ENCODE data around the gene POLK.
A peak's percentile ranks its signal among the peaks of the same experiment; 100 is the strongest.

The POLK gene

DNA sequence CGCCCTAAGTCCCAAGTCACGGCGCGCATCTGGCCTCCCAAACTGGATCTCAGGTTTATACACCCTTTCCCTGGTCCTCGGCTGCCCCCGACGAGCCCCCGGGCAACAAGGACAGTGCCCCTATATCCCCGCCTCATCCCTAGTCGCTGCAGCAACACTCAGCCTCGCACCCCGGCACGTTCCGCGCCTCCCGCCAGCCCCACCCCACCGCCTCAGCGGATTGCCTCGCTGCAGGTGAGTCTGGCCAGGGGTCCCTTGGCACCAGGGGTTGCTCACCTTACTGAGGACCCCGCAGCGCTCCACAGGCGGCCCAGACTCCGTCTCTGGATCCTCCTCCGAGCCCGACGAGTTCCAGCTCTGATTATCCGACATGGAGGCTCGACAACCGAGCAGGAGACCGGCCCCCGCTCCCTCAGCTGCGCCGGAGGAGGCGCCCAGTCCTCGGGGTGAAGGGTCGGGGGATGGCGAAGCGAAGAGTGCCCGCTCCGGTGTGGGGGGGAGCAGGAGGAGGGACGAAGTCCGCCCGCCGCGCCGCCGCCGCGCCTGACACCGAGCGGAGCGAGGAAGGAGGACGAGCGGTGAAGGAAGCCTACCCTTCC lies 756 bp upstream of the POLK start:
- DNase-seq: peak; percentile 16

DNA sequence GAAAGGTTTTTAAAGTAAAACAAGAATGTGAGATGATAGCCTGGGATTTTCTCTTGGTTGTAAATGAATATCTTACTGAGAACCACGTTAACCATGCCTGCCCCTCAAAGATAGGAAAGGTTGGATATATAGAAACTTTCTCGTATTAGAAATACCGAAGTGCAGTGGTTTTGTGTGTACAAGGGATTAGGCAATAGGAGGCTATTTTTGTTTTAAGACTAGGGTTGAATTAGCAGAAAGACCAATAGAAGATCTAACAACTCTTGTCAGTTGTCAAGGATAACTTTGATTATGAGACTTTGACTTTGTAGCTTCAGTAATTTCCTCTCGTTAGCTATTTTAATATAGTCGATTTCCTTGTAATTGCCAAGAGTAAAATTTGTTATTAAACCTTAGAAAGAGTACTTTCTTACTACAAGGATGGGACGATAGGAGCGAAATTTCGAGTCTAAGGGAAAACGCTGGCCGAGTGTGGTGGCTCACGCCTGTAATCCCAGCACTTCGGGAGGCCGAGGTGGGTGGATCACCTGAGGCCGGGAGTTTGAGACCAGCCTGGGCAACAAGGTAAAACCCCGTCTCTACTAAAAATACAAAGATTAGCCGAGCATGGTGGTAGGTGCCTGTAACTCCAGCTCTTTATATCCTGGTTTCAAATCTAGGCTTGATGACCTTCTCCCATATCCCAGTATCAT lies 838 bp downstream of the POLK start:
- DNase-seq: no peak

DNA sequence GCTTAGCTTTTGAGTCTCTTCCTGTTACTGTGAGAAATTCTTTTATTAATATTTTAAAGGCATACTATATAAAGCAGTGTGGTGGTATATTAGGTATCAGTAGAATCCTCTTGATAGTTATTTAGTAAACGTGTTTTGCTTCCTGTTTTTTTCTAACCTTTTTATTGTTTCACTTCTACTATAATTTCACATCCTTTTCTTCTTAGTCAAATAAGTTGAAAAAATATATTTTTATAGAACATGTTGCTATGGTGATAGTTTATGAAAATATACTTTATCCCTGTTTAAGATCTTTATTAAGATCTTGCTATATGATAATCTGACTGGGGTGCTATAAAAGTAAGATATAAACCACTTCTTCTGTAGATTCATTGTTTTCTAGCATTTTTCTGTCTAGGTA lies 2.1 kb downstream of the POLK start:
- DNase-seq: no peak

DNA sequence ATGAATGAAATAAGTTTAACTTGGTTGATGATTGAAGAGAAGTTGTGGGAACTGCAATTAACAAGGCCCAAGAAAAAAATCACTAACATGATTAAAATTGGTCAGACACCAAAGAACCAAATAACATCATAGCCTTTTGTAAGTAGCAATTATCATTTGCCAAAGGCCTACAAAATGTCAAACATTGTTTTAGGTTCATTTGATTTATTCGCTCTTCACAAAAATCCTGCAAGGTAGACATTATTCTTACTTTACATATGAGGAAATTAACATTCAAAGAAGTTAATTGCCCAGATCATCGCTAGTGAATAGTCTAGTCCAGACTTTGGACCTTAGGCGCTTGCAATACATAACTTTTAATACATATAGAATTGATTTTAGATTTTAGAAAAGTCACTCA lies 2.6 kb downstream of the POLK start:
- DNase-seq: no peak

DNA sequence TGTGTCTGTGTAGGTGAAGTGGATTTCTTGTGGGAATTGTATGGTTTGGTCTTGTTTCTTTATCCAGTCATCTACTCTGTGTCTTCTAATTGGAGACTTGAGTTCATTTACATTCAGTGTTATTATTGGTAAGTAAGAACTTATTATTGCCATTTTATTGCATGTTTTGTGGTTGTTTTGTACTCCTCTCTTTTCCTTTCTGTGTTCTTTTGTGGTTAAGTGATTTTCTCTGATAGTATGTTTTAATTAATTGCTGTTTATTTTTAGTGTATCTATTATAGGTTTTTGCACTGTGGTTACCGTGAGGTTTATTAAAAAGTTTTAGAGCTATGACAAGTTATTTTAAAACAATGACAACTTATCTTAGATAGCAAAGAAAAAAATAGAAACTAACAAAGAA lies 8.1 kb downstream of the POLK start:
- no peak for DNase-seq

DNA sequence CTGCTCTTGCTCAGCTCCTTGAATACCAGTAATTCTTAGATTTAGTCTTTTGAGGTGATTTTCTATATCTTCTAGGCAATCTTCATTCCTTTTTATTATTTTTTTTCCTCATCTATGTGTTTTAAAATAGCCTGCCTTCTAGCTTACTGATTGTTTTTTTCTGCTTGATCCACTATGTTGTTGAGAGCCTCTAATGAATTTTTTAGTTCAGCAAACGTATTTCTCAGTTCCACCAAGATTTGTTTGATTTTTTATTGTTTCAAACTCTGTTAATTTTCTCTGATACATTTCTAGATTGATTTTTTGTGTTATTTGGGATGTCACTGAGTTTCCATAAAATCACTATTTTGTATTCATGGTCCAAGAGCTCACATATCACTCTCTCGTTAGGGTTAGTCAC lies 9.5 kb downstream of the POLK start:
- no peak for DNase-seq

DNA sequence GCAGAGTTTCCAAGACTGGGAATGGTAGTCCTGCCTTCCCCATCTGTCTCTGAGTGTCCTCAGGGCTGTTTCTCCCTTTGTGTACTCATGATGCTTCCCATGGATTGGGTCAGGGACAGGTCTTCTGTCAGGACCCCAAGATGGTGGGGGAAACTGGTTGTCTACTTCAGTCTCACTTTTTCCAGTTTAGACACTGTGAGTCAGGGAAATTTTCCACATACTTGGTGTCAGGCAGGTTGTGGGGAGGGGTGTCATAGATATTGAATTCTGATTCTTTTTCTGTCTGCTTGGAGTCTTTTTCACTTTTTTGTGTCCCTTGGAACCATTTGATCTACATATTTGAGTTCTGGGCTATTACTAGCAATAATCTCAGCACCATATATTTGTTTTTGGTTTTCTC lies 10.3 kb downstream of the POLK start:
- peak; percentile 33 for DNase-seq

DNA sequence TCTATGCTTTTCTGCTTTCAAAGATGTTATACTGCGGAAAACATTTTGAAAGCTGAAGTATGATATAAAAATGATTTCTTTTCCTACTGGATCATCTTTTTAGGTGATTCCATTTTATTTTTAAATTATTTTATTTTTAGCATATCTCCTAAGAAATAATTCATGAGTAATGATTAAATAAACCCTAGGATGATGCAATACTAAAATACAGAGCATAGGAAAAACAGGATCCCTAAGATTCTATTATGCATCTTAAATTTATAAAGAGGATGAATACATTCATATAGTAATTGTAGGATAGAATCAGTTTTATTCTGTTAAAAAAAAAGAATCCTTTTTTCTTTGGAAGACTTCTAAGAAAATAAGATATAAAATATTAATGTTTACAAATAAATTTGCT lies 10.9 kb downstream of the POLK start:
- no peak for DNase-seq

DNA sequence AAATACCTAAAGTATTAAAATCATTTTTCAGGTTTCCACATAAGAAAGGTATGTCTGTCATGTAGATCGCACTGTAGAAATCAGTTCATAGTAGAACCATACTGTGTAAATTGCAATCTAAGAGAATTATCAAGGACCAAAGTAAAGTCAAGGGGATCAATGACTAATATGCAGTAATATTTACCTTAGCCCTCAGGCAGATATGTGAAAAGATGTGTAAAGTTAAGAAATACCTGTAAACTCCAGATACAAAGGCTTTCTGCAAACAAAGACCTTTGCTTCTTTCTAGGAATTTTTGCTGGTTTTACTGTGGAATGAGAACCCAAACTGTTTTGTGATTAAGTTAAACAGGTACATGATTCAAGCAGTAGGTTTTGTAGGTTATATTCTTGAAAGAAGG lies 11.6 kb downstream of the POLK start:
- DNase-seq: no peak

DNA sequence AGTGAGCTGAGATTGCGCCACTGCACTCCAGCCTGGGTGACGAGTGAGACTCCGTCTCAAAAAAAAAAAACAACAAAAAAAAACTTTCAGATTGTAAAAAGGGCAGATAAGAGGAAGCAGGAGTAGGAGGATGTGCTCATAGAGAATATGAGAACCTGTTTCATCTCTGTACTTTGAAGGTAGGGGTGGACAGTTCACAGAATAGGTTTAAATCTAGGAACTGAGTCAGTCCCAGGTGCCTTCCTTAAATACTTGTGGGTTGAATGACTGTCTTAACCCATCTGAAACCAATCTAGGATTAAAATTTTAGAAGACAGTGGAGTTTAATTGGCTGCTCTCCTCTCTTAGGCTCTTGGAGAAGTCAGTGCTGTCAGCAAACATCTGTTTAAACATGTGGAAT lies 12.4 kb downstream of the POLK start:
- DNase-seq: peak; percentile 54

DNA sequence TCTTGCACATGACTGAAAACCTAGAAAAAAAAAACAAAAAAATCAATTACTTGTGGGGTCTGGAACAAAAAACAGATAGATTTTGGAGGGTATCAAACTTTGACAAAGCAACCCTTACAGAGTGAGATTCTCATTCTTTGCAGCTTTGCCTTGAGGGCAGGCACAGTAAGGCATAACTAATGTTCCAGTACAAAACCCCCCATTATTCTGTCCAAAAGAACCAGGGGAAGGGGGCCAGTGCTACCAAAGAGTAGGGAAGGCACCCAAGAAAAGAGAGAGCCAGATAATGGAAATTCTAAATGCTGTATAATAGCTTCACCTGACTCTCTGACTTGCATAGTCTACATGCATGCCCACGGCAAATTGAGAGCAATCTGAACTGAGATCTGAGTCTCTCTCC lies 12.9 kb downstream of the POLK start:
- DNase-seq: no peak

DNA sequence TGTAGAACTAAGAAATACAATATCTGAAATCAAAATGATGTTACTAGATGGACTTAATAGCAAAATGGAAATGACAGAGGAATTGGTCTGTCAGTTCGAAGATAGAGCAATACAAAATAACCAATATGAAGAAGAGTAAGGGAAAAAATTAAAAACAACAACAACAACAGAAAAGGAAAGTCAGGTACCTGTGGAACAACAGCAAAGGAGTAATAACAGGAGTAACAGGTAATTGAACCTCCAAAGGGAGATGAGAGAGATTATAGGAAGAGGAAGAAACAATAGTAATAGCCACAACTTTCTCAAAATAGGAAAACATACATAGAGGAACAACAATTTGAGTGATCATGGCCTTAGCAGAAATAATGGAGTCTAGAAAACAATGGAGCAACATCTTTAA lies 13.7 kb downstream of the POLK start:
- DNase-seq: no peak

DNA sequence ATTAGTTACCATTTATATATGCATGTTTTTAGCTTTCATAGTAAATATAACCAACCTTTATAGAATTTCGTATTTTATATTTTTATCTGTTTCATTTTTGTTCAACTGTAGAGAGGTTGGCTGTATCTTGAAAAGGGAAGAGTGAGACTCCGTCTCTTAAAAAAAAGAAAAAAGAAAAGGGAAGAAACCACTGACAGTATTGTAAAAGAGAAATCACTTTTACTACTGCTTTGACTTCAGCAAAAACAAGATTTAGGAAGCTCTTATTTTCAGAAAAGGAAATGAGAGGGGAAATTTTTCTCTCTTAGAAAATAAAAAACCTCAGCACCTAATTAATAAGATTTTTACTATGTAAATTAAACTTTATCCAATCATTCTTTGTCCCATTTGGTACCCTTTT lies 14.4 kb downstream of the POLK start:
- DNase-seq: no peak

DNA sequence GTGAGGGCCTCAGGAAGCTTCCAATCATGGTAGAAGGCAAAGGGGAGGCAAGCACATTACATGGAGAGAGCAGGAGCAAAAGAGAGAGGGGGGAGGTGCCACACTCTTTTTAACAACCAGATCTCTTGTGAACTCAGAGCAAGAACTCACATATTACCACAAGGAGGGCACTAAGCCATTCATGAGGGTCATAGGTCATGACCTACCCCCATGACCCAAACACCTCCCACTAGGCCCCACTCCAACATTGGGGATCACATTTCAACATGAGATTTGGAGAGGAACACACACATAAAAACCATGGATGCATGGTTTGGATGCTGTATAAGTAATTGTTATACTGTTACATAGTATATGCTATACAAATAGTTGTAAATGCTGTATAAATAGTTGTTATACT lies 17.5 kb downstream of the POLK start:
- no peak for DNase-seq

DNA sequence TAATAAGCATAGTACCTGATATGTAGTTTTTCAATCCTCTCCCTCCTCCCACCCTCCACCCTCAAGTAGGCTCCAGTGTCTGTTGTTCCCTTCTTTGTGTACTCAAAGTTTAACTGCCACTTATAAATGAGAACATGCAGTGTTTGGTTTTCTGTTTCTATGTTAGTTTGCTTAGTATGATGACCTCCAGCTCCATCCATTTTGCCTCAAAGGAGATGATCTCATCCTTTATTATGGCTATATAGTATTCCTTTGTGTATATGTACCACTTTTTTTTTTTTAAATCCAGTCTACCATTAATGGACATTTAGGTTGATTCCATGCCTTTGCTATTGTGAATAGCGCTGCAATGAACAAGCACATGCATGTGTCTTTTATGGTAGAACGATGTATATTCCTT lies 20.5 kb downstream of the POLK start:
- no peak for DNase-seq

DNA sequence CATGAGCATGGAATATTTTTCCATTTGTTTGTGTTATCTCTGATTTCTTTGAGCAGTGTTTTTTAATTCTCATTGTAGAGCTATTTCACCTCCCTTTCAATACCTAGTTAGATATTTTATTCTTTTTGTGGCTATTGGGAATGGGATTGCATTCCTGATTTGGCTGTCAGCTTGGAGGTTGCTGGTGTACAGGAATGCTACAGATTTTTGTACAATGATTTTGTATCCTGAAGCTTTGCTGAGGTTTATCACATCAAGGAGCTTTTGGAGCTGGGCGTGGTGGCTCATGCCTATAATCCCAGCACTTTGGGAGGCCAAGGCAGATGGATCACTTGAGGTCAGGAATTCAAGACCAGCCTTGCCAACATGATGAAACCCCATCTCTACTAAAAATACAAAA lies 22.0 kb downstream of the POLK start:
- peak; percentile 89 for DNase-seq

DNA sequence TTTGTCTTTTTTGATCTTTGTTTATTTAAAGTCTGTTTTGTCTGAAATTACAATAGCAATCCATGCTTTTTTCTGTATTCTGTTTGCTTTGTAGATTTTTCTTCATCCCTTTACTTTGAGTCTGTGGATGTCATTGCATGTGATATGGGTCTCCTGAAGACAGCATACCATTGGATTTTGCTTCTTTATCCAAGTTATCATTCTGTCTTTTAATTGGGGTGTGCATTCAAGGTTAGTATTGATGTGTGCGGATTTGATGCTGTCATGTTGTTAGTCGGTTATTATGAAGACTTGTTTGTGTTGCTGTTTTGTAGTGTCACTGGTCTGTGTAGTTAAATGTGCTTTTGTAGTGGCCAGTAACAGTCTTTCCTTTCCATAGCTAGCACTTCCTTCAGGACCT lies 23.0 kb downstream of the POLK start:
- DNase-seq: no peak

DNA sequence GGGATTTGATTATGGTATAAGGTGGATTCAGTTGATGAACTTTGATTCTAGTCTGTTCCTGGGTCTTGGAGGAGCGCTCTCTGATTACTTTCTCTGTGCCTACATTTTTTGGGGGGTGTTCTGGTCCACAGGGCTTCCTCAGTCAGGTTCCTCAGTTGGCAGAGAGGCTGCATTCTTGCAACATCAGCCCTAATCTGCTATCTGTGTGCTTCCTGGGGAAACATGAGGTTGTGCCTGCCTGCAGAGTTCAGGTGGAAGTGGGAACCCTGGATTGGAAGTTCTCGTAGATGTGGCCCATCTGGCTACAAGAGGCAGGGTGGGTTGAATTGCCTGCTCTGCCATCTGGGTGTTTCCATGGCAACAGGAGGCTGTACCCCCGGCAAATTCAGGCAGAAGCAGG lies 24.5 kb downstream of the POLK start:
- no peak for DNase-seq

DNA sequence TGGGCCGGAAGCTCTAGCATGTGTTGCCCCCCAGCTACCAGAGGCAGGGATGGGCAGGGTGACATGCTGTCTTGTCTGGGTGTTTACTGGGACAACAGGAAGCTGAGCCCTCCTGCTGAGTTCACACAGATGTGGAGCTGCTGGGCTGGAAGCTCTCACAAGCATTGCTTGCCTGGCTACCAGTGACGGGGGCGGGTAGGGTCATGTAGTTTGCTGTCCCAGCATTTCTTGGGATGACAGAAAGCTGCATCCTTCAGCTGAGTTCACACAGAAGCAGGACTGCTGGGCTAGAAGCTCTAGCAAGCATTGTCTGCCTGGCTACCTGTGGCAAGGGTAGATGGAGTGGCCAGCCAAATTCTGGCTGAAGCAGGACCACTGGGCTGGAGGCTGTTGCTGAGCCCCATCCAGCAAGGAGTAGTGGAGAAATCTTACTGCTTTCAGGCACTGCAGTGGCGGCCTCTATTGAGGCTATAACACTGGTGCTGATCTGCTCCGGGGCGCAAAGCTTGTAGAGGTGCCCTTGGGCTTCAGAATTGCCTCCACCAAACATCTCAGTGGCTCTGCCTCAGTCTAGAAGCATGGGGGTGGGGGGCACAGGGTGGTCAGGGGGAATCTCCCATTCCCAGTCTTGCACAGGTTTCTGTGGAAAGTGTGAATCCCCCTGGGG lies 25.1 kb downstream of the POLK start:
- DNase-seq: no peak

DNA sequence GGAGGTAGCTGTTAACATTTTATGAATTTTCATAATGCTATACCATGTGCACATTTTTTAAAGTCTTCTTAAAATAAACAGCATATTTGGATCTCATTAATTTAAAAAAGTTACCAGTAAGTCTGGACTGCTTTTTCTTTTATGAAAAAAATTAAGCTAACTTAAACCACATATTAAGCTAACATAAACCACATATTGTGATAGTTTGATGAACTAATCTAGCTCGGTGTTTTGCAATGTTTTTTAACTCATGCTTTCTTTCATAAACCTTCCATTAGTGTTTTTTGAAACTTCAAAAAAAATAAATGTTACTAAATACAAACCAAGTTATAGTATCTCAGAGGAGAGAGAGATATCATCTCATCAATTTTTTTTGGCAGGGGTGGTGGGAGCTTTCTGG lies 26.5 kb downstream of the POLK start:
- no peak for DNase-seq

DNA sequence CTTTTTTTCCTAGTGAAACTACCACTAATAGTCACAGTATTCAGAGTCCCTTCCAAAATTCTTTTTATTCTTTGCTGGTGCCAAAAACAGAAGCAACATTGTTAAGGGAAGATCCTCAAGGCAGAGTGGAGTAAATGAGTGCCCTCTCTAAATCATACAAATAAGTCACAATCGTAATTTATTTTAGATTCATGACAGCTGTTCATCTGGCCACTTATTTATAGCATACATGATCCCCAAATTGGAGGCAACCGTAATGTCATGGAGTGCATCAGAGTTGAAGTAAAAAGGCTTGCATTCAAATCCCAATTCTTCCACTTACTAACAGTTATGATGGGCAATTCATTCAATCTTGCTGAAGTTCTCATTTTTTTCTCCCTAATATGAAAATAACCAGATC lies 33.4 kb downstream of the POLK start:
- no peak for DNase-seq

DNA sequence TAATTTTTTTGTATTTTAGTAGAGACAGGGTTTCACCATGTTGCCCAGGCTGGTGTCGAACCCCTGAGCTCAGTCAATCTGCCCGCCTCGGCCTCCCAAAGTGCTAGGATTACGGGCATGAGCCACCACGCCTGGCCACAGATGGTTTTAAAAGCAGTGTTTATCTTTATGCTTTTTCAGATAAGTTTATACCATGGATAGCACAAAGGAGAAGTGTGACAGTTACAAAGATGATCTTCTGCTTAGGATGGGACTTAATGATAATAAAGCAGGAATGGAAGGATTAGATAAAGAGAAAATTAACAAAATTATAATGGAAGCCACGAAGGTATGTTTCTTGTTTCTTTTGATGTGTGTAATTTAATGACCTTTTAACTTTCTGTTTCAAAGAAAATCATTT lies 35.1 kb downstream of the POLK start:
- DNase-seq: no peak

DNA sequence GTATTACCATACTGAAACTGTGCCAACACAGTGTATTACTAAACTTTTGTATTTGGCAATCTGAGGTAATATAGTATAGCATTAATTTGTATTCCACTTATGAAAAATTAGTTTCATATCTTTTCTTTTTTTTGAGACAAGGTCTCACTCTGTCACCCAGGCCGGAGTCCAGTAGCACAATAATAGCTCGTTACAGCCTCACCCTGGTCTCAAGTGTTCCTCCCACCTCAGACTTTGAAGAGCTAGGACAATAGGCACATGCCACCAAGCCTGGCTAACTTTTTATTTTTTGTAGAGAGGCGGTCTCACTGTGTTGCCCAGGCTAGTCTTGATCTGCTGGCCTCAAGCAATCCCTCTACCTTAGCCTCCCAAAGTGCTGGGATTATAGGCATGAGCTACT lies 36.1 kb downstream of the POLK start:
- DNase-seq: no peak

DNA sequence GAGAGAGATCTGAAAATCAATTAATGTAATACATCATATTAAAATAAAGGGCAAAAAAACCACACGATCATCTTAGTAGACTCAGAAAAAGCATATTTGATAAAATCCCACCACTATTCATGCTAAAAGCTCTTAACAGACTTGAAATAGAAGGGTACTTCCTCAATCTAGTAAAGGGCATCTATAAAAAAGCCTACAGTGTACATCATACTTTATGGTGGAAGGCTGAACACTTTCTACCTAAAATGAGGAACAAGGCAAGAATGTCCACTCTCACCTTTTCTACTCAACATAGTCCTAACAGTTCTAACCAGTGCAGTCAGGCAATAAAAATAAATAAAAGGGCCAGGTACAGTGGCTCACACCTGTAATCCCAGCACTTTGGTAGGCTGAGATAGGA lies 38.9 kb downstream of the POLK start:
- DNase-seq: no peak

DNA sequence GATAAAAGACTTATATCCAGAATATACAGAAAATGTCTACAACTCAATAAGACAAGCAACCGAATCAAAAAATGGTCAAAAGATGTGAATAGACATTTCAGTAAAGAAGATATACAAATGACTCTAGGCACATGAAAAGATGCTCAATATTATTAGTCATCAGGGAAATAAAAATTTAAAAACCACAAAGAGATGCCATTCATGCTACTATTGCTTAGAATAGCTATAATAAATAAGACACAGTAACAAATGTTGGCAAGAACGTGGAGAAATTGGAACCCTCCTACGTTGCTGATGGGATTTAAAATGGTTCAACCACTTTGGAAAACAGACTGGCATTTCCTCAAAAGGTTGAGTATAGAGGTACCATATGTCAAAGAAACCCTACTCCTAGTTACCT lies 39.8 kb downstream of the POLK start:
- peak; percentile 74 for DNase-seq

Data from fibroblast of upper back skin (primary cell).